ENCODE measurements around the gene ITGA3. TPM values are rescaled to one million over a fixed set of nuclear protein-coding genes. Genes with fewer than 3 reads are reported as not detected.
A peak's percentile ranks its signal among the peaks of the same experiment; 100 is the strongest.

The ITGA3 gene
- total RNA-seq, 1 donor from 2014 or later: 222 TPM

DNA sequence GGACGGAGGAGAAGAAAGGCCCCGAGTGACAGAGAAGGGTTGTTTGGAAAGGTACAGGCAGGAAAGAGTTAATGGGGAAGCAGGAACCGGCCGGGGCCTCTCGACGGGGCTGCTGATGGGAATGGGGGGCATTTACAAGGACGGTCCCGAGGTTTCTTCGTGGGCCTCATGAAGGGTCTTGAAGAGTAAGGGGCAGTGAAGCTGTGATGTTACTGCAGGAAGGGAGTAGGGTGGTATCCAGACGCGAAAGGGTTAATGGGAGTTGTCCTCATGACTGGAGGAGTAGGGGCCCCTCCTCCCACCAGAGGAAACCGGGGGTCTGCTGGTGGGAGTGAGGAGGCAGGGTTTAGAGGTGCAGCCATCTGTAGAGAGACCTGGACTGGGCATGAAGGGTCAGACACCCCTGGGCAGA, 39.7 kb downstream of the ITGA3 start:
- Histone ChIP-seq H3K4me3 (peak overlapping the region; percentile 78 to 84), H3K4me1 (peaks cover 6 to 20% of the 10 kb centered on the region in 2 donors), H3K27ac (peak overlapping the region; percentile 75 to 87), H3K36me3 (peaks cover 25 to 33% of the 10 kb centered on the region in 2 donors), H3K27me3 (no peaks in the 10 kb centered on the region), H3K9me3 (no peaks in the 10 kb centered on the region)
- intact Hi-C loops (cut with DNase I): loop anchor here (1.0 to 5.0 kb wide), 3 partner anchors 16 to 65 kb away; no protein-coding TSS in a partner anchor
- TF ChIP-seq, protein P1, sequence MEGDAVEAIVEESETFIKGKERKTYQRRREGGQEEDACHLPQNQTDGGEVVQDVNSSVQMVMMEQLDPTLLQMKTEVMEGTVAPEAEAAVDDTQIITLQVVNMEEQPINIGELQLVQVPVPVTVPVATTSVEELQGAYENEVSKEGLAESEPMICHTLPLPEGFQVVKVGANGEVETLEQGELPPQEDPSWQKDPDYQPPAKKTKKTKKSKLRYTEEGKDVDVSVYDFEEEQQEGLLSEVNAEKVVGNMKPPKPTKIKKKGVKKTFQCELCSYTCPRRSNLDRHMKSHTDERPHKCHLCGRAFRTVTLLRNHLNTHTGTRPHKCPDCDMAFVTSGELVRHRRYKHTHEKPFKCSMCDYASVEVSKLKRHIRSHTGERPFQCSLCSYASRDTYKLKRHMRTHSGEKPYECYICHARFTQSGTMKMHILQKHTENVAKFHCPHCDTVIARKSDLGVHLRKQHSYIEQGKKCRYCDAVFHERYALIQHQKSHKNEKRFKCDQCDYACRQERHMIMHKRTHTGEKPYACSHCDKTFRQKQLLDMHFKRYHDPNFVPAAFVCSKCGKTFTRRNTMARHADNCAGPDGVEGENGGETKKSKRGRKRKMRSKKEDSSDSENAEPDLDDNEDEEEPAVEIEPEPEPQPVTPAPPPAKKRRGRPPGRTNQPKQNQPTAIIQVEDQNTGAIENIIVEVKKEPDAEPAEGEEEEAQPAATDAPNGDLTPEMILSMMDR (IDR thresholded peaks at IDR 0.05): peak in 1 of 3 experiments; percentile 8
- no peak for DNase-seq (ENCODE audit: low spot score in 2 of 2)

DNA sequence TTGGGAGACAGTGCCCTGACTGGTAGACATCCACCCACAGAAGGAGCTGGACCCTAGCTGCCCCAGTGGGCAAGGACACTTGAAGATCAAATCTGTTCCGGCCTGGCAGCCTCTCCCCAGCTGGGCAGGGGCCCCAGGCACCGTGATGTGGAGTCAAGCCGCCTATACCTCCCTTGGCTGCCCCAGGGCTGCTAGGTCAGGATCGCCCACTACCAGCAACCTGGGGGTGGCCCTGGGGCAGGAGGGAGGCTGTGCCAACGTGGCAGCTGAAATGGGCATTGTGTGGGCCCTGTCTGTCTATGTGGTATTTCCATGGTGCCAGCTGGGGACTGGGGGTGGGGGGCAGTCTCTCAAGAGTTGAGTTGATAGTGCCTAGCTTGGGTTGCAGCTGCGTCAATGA, 40.2 kb downstream of the ITGA3 start:
- Histone ChIP-seq H3K27ac (peak overlapping the region; percentile 75 to 87), H3K27me3 (no peaks in the 10 kb centered on the region), H3K4me1 (peaks cover 7 to 22% of the 10 kb centered on the region in 2 donors), H3K4me3 (peak overlapping the region; percentile 78 to 84), H3K36me3 (peaks cover 24 to 33% of the 10 kb centered on the region in 2 donors), H3K9me3 (no peaks in the 10 kb centered on the region)
- TF ChIP-seq, protein P1 (IDR thresholded peaks at IDR 0.05): no peak
- intact Hi-C loops (cut with DNase I): loop anchor here (5.0 kb wide), 1 partner anchor 51 kb away; no protein-coding TSS in a partner anchor
- no peak for DNase-seq (ENCODE audit: low spot score in 2 of 2)

DNA sequence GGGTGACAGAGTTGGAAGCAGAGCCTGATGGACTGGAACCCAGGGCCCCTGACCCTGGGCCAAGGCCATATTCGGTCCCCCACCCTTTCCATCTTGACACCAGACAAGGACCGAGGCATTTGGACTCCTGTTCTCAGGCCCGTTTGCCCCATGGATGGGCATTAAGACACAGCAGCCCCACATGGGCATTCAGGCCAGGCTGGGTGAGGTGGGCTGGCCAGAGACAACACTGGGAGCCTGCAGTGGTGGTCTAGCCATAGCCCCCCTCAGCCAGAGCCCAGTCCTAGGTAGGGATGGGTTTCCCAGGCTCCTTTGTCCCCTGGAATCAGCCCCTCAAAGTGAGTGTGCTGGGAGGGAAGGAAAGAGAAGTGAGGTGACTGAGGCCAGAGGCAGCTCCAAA, 40.8 kb downstream of the ITGA3 start:
- H3K4me3 ChIP-seq: peak overlapping the region; percentile 78 to 84
- H3K4me1 ChIP-seq: peaks cover 9 to 28% of the 10 kb centered on the region in 2 donors
- H3K27ac ChIP-seq: peak overlapping the region; percentile 75 to 87
- intact Hi-C loops (cut with DNase I): loop anchor here (5.0 kb wide), 1 partner anchor 51 kb away; no protein-coding TSS in a partner anchor
- no peaks in the 10 kb centered on the region for H3K9me3 ChIP-seq
- no peak for DNase-seq (ENCODE audit: low spot score in 2 of 2)
- H3K27me3 ChIP-seq: no peaks in the 10 kb centered on the region
- peaks cover 23 to 28% of the 10 kb centered on the region in 2 donors for H3K36me3 ChIP-seq
- TF ChIP-seq, protein P1 (IDR thresholded peaks at IDR 0.05): no peak

DNA sequence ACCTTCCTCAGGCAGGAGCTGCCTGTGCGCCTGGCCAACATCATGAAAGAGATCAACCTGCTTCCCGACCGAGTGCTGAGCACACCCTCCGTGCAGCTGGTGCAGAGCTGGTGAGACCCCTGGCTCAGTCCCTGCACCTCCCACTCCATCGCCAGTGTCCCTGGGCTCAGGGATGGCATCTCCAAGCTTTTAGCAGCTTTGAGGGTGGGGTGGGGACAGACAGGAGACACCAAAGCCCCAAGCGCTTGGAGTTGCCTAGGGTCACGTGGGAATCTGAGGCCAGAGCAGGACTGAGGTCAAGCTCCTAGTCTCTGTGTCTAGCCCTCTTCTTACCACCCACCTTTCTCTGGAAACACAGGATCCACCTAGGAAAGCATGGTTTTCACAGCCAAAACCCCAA, 41.5 kb downstream of the ITGA3 start:
- Histone ChIP-seq H3K4me3 (no peak overlapping the region), H3K27me3 (no peaks in the 10 kb centered on the region), H3K36me3 (peaks cover 23 to 28% of the 10 kb centered on the region in 2 donors), H3K9me3 (no peaks in the 10 kb centered on the region), H3K4me1 (peaks cover 9 to 33% of the 10 kb centered on the region in 2 donors), H3K27ac (peak overlapping the region in 1 of 2 donors; percentile 10)
- DNase-seq (ENCODE audit: low spot score in 2 of 2): no peak
- intact Hi-C loops (cut with DNase I): loop anchor here (5.0 kb wide), 1 partner anchor 50 kb away; no protein-coding TSS in a partner anchor
- TF ChIP-seq, protein P1 (IDR thresholded peaks at IDR 0.05): no peak

DNA sequence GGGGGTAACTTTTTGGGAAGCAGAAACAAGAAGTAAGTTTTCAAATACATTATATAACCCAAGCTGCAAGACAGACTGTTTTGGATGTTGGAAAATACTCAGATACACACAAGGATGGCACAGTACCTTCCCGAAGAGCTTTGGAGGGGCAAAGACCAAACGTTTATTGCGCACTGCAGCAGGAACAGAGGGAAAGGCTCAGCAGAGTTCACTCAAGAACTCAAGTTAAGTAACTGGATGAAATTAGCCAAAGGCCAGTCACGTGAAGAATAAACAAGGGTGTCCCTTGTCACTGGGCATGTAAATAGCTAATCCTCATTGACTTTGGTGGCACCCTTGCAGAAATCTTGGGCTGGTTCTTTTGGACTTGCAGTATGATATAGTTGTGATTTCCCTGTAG, 42.0 kb downstream of the ITGA3 start:
- Histone ChIP-seq H3K36me3 (peaks cover 23 to 28% of the 10 kb centered on the region in 2 donors), H3K27ac (peak overlapping the region in 1 of 2 donors; percentile 10), H3K4me3 (no peak overlapping the region), H3K4me1 (peaks cover 9 to 33% of the 10 kb centered on the region in 2 donors), H3K27me3 (no peaks in the 10 kb centered on the region), H3K9me3 (no peaks in the 10 kb centered on the region)
- TF ChIP-seq, protein P1 (IDR thresholded peaks at IDR 0.05): no peak
- no peak for DNase-seq (ENCODE audit: low spot score in 2 of 2)
- intact Hi-C loops (cut with DNase I): loop anchor here (5.0 kb wide), 1 partner anchor 49 kb away; no protein-coding TSS in a partner anchor
